ENCODE measurements around the gene ABLIM3. TPM values are rescaled to one million over a fixed set of nuclear protein-coding genes. Genes with fewer than 3 reads are reported as not detected.

The ABLIM3 gene
- total and polyA plus RNA-seq, 2 of the 8 experiments (the other 6 are each of a cell fraction or from before 2014, with no cell fraction given) = 0.36 to 0.56 TPM

- Histone ChIP-seq H3K9ac (replicated peaks in 1 of 4; ENCODE audit: extremely low read depth in 1 of 4, low read depth in 3 of 4, low read length in 3 of 4) (no peak overlapping the region), H3K27me3 (replicated peaks in 1 of 4; ENCODE audit: control insufficient read depth in 3 of 4, extremely low read depth in 1 of 4, insufficient read depth in 3 of 4, low read length in 3 of 4) (no peaks in the 10 kb centered on the region), H2BK5ac (ENCODE audit: low read depth, low read length) (no peak overlapping the region), H3K36me3 (ENCODE audit: control insufficient read depth in 2 of 4, insufficient read depth in 4 of 4, low read length in 3 of 4) (no peaks in the 10 kb centered on the region), H4K20me1 (replicated peaks in 1 of 2; ENCODE audit: control insufficient read depth in 1 of 2, insufficient read depth in 2 of 2, low read length in 2 of 2) (no peaks in the 10 kb centered on the region), H3K9me3 (ENCODE audit: insufficient read depth in 2 of 2, low read depth in 1 of 2, low read length in 1 of 2) (no peaks in the 10 kb centered on the region), H3K4me3 (ENCODE audit: extremely low read depth in 1 of 4, insufficient read depth in 2 of 4, low read depth in 3 of 4, low read length in 4 of 4) (no peak overlapping the region), H3K79me2 (ENCODE audit: control insufficient read depth in 1 of 2, insufficient read depth in 2 of 2, low read length in 2 of 2) (no peaks in the 10 kb centered on the region), H4K8ac (ENCODE audit: extremely low read depth, insufficient read depth, low read length) (no peak overlapping the region), H2BK20ac (ENCODE audit: low read length) (no peak overlapping the region), H3K4me1 (replicated peaks in 1 of 4; ENCODE audit: control insufficient read depth in 3 of 4, insufficient read depth in 4 of 4, low read length in 3 of 4) (no peaks in the 10 kb centered on the region), H3K4me2 (ENCODE audit: insufficient read depth in 1 of 2, low read depth in 2 of 2, low read length in 2 of 2) (no peak overlapping the region), H2BK15ac (ENCODE audit: low read length) (no peak overlapping the region), H3K18ac (ENCODE audit: extremely low read depth, low read length) (no peak overlapping the region), H2BK12ac (ENCODE audit: low read depth, low read length) (no peak overlapping the region), H3K14ac (ENCODE audit: insufficient read length) (no peak overlapping the region), H3K23ac (ENCODE audit: insufficient read length) (no peak overlapping the region), H2AFZ (ENCODE audit: low read length) (no peak overlapping the region), H3K23me2 (ENCODE audit: low read depth, low read length) (no peaks in the 10 kb centered on the region), H4K91ac (replicated peaks; ENCODE audit: insufficient read length, low read length) (no peak overlapping the region), H2AK5ac (ENCODE audit: low read depth, low read length) (no peak overlapping the region), H3K4ac (replicated peaks; ENCODE audit: insufficient read length, low read depth, low read length) (no peak overlapping the region), H4K5ac (ENCODE audit: insufficient read length, low read depth, low read length) (no peak overlapping the region), H2BK120ac (replicated peaks; ENCODE audit: low read depth, low read length) (no peak overlapping the region), H3K79me1 (ENCODE audit: low read depth, low read length) (no peaks in the 10 kb centered on the region), H3K27ac (ENCODE audit: low read depth, low read length) (no peak overlapping the region), H3K56ac (replicated peaks; ENCODE audit: insufficient read length, low read depth, low read length) (no peak overlapping the region)
- TF ChIP-seq ATF3 (IDR thresholded peaks at IDR 0.05; ENCODE audit: insufficient read depth, low read depth, low read length) = no peak
- no peak for TF ChIP-seq CEBPB (IDR thresholded peaks at IDR 0.05; ENCODE audit: low read depth, low read length)
- TF ChIP-seq CTBP2 (IDR thresholded peaks at IDR 0.05; ENCODE audit: borderline replicate concordance, insufficient read depth, insufficient read length, low read length) = no peak
- no peak for TF ChIP-seq POLR2AphosphoS5 (IDR thresholded peaks at IDR 0.05; ENCODE audit: low read depth, low read length)
- no peak for TF ChIP-seq HDAC2 (IDR thresholded peaks at IDR 0.05; ENCODE audit: borderline replicate concordance in 1 of 2, low read depth in 2 of 2, low read length in 2 of 2)
- TF ChIP-seq POU5F1 (IDR thresholded peaks at IDR 0.05; ENCODE audit: low read depth, low read length) = no peak
- TF ChIP-seq TBP (IDR thresholded peaks at IDR 0.05; ENCODE audit: low read depth, low read length) = no peak
- no peak for TF ChIP-seq CHD1 (IDR thresholded peaks at IDR 0.05; ENCODE audit: low read depth, low read length)
- no peak for TF ChIP-seq SAP30 (IDR thresholded peaks at IDR 0.05; ENCODE audit: insufficient read depth, insufficient replicate concordance, low read length)
- no peak for TF ChIP-seq NANOG (IDR thresholded peaks at IDR 0.05; ENCODE audit: insufficient read depth, low read depth, low read length, poor library complexity, severe bottlenecking)
- no peak for TF ChIP-seq JUND (IDR thresholded peaks at IDR 0.05; ENCODE audit: low read length)
- TF ChIP-seq ZNF274 (IDR thresholded peaks at IDR 0.05; ENCODE audit: borderline replicate concordance, extremely low read depth, low read length) = no peak
- WGBS, 2 experiments (ENCODE audit: extremely low coverage in 1 of 2, insufficient coverage in 1 of 2, insufficient read length in 1 of 2, insufficient replicate concordance in 2 of 2, low coverage in 1 of 2, low lambda C conversion rate in 2 of 2, missing lambda C conversion rate in 1 of 2) = 76% methylated on average over 4 of the region's 4 CpGs; no CpG with 5 or more reads in 1 of the 2 experiments
- DNase-seq (ENCODE audit: low read depth in 1 of 2, low spot score in 2 of 2) (no peak), FAIRE-seq (no peak)
- POLR2A ChIA-PET (ENCODE audit: partially characterized antibody) = no interaction called here
- CTCF ChIA-PET (ENCODE audit: partially characterized antibody) = interaction anchor here (0.7 to 10.9 kb wide), 3 partner anchors 12 to 66 kb away, joined by 3 to 99 read pairs (median 88); no protein-coding TSS in a partner anchor
These were observed 110.3 kb downstream of the ABLIM3 start for GRCh38 chr5:149251546-149251945.
